NCI-H187 (cell line): Measurements from ENCODE around the gene DGCR8.

Experiments
- DNase-seq, 2 experiments: peaks; one replicate each; lab custom pipeline; 2025; lab: John Stamatoyannopoulos, UW

Gene DGCR8

GRCh38 chr22:20125201-20126174 is 45.4 kb downstream of the DGCR8 start:
- DNase-seq, result no peak

GRCh38 chr22:20126284-20127029 is 46.4 kb downstream of the DGCR8 start:
- DNase-seq, result no peak

DNA sequence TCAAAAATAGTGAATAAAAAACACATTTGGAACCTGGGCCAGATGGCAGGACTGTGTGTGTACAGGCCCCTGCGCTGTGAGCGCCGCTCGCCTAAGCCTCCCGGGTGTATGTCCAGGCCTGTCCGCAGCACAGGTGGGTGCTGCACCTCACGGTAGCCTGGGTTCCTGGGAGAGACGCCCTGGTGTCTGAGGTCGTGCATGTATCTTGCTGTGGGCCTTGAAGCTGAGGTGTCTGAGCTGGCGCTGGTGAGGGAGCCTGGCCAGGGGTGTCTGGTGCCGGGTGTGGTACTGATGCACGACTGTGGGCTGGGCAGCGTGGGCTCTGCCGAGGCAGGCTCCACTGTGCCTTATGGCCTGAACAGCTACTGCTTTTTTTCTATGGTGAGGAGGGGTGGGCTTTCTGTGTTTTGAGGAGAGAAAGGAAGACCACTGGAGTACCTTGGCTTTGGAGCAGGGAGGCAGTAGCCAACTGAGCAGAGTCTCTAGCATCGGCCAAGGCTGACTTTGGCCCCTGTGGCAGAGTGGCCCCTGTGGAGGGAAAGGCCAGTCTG is 47.4 kb downstream of the DGCR8 start:
- DNase-seq, result no peak

DNA sequence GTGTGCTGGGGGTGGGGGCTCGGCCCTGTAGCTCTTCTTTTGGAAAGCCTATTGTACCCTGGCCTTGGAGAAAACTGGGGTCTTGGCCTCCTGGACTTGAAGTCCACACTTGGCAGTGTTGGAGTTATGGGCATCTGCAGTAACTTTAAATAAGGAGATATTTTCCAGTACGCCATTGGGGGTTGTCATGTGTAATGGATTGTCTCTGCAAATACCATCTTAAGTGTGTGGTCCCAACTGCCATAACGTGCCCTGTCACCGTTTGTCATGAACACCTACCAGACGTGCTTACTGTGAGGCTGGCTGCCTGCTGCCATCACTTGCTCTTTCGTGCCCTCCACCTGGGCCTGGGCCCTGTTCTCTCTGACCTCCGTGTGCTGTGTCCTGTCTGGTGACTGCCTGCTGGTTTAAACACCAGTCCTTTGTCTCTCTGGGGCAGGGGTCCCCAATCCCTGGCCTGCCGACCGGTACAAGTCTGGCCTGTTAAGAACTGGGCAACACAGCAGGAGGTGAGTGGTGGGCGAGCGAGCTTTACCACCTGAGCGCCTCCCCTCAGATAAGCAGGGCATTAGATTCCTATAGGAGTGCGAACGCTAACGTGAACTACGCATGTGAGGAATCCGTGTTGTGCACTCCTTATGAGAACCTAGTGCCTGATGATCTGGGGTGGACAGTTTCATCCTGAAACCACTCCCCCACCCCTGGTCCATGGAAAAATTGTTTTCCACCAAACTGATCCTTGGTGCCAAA is 48.0 kb downstream of the DGCR8 start:
- DNase-seq, result no peak

- no peak for DNase-seq
Observed at GRCh38 chr22:20128619-20128901, 48.5 kb downstream of the DGCR8 start.

DNA sequence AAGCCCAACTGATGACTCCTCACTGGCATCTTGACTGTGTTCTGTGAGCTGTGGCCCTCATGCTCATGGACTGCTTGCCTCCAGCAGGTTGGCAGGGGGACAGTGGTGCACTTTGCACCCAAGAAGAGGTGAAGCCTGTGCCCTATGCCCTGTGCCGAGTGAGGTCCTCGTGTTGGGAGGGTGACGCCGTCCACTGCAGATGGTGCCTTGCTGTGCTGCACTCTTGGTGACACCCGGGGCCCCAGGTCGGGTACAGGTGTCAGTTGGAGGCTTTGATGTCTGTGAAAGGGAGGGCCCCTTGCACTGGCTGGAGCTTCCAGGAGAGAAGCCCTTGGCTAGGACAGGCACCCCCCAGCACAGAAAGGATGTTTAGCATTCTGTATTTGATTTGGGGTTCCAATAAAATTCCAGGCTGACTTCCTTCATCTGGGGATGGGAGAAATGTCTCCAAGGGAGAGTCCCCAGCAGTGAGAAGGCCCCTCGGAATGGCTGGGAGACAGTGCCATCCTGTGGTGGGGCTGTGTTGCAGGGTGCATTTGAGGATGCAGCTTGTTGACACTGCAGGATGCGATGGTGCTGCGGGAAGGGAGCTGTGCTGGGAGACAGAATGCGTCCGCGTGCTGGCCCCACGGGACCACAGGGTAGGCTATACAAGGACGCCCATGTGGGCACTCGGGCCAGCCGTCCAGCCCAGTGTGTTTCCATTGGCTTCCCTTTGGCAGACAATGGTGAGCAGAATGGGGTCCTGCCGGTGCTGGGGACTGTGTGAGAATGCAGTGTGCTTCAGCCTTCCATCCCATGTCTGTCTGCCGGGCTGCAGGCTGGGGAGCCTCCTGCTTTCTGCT is 49.1 kb downstream of the DGCR8 start:
- no peak for DNase-seq

GRCh38 chr22:20129747-20130014 is 49.6 kb downstream of the DGCR8 start:
- no peak for DNase-seq

DNA sequence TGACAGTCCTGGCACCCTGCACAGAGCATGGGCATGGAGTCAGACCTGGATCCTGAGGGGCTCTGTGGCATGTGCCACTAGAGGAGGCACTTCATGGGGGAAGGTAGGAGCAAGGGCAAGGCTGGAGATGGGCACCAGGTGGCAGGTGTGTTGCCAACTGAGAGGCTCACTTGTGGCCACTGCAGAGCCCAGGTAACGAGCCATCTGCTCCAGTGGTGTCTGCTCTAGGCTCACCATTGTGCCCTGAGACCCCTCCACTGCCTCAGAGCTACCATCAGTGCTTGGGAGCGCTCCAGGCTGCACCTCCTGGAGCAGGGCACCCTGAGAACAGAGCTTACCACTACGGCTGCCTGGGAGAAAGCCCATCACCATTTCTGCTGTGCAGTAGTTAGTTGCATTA is 50.3 kb downstream of the DGCR8 start:
- no peak for DNase-seq

DNA sequence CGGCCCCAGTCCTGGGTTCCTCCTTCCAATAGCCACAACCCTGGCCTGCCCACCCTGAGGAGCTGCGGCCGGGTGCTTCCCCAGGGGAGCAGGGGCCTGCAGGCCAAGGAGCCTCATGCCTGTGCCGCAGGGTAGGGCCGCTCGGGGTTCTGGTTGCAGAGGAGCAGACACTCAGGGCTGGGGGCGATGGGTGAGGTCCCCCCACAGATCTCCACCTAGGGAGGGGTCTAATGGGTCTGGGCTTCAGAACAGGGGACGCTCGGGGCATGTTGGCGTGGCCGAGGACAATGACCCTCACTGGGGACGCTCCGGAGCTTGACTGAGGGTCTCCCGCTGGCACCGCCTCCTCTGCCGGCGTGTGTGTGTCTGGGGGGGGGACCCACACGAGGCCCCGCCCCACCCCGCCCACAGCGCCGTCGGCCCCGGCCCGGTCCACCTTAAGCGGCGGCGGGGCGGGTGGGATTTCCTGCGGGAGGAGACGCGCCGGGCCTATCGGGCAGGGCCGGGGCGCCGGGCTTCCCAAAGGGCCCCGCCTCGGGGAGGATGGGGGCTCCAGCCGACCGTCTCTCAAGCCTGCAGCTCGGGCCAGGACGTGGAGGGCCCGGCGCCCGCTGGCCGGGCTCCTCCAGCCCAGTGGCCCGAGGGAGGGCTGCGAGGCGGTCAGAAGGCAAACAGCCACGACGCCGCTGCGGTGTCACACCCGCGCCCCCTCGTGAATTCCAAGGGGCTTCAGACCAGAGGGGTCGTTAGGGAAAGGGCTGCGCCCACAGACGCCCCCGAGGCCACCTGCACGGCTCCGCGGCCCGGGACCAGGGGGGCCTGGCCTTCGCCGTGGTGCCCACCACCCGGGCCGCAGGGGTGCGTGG is 50.9 kb downstream of the DGCR8 start:
- DNase-seq, result no peak

DNA sequence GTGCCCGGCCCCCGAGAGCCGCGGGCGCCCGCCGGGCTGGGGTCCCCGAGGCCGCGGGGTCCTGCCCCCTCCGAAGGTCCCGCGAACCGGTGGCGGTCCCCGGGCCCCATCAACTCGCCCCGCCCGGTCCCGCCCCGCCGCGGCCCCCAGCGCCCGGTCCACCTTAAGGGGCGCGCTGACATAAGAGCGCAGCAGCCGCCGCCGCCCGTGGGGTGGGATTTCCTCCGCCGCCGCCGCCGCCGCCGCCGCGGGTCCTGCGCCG is 51.5 kb downstream of the DGCR8 start, which contains the start of gene ZDHHC8:
Gene ZDHHC8 (plus strand): TSS at position 208 of the 262 bp plus-strand sequence. CDS start 144 bp downstream, outside the sequence.
- DNase-seq, result no peak

DNA sequence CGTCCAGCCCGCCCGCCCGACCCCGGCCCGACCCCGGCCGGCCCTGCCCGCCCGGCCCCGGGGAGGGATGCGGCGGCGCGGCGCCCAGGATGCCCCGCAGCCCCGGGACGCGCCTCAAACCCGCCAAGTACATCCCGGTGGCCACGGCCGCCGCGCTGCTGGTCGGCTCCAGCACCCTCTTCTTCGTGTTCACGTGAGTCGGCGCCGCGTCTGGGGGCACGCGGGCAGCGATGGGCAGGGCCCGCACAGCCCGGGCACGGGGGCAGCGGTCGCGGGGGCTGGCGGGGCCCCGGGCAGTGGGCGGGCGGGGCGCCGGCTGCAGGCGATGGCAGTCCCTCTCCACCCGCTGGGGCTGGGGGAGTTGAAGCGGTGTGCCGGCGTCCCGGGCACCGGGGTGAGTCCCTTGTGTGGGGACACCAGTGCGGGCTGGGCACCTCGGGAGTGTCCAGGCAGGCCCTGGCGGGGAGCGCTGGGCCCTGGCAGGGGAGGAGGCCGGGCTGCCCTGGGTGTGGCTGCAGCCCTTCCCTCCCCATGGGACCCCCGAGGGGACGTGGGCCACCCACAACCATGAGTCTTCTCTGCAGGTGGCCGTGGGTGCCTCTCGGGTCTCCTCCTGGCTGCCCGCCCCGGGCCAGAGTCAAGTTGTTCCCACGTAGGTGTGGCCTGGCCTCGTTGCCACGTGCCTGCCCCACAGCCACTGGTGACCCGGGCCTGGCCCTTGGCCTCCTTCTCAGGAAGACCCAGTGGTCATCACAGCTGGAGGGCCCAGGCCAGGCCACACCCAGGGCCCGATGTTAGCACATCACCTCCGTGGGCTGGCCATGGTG is 52.0 kb downstream of the DGCR8 start:
- DNase-seq, result no peak

DNA sequence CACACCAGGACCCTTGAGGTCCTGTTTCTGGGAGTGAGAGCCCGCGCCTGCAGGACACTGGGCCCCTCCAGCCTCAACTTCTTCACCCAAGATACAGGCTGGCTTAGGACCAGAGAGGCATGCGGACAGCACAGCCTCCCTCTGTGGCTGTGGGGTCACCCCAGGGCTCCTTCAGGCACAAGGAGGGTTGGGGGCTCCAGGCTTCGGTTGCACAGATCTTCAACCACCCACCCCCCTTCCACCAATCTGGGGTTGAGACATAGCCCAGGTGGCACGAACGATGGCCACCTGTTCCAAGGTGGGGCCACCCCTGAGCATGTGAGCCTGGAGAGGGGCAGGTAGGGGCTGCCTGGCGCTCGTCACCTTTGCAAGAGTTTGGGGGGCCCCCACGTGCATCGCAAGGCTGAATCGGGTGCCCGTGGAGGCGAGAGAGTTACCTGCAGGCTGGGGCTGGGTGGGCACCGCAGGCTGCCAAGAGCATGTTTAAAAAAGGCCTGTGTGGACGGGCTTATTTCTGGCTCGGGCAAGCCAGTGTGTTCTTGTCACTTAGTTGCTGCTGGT is 52.7 kb downstream of the DGCR8 start:
- DNase-seq, result no peak

GRCh38 chr22:20133930-20134549 is 54.0 kb downstream of the DGCR8 start:
- no peak for DNase-seq

- DNase-seq, result no peak
Observed at GRCh38 chr22:20135265-20135664, 55.2 kb downstream of the DGCR8 start.

GRCh38 chr22:20135806-20136602 is 56.0 kb downstream of the DGCR8 start:
- DNase-seq, result no peak

- DNase-seq, result no peak
Observed at GRCh38 chr22:20136603-20136873, 56.5 kb downstream of the DGCR8 start.

DNA sequence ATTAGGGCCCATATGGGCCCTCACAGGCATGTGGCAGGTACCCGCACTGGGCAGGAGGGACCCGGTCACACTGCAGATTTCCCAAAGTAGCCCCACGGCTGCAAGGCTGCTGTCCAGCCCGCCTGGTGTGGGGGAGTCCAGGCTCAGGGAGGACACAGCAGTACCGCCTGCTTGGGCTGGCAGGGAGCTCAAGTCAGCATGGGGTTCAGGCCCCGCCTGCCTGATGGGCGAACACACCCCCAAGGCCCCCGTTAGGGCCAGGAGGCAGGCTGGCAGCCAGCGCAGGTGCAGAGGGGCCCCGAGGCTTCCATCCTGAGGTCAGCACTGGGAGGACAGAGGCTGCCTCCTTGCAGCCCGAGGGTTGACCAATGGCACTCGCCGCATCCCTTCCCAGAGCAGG is 57.1 kb downstream of the DGCR8 start:
- DNase-seq, result no peak

GRCh38 chr22:20137671-20138416 is 57.8 kb downstream of the DGCR8 start:
- no peak for DNase-seq
